ENCODE results near the gene RORC. TPM values are rescaled to one million over a fixed set of nuclear protein-coding genes. Genes with fewer than 3 reads are reported as not detected.

The RORC gene
- total and polyA plus RNA-seq, 2 of the 8 experiments (the other 6 are each of a cell fraction or from before 2014, with no cell fraction given), result 0.44 to 0.54 TPM

DNA sequence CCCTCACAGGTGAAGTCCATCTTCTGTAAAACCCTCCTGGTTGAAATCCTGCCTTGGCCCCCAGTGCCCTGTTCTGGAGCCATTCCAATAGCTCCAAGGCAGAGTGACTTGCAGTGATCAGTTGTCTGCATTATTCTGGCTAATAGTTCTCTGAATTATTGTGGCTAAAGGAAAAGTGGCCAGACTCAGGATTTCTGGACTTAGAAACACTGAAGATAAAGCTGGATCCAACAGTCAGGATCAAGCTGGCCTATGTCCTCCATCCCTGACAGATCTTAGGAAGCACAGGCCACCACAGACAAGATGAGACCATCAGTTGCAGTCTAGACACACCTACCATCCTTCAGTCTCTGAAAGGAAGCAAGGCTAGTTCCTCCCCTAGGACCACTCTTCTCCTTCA, 8.8 kb upstream of the RORC start:
- FAIRE-seq, result no peak
- TF ChIP-seq EZH2 (IDR thresholded peaks at IDR 0.05; ENCODE audit: low read depth, low read length, severe bottlenecking) (no peak), CTBP2 (IDR thresholded peaks at IDR 0.05; ENCODE audit: borderline replicate concordance, insufficient read depth, insufficient read length, low read length) (no peak), SUZ12 (IDR thresholded peaks at IDR 0.05; ENCODE audit: low read length) (no peak), EGR1 (IDR thresholded peaks at IDR 0.05; ENCODE audit: borderline replicate concordance, low read depth, low read length) (no peak), RAD21 (IDR thresholded peaks at IDR 0.05 in 1 of 2, conservative IDR thresholded peaks at IDR 0.05 in 1 of 2; ENCODE audit: low read depth in 2 of 2, low read length in 2 of 2) (no peak), HDAC2 (IDR thresholded peaks at IDR 0.05; ENCODE audit: borderline replicate concordance in 1 of 2, low read depth in 2 of 2, low read length in 2 of 2) (no peak), TBP (IDR thresholded peaks at IDR 0.05; ENCODE audit: low read depth, low read length) (no peak)
- Histone ChIP-seq H2BK15ac (ENCODE audit: low read length) (peak overlapping the region; percentile 76), H2BK12ac (ENCODE audit: low read depth, low read length) (peak overlapping the region; percentile 96; the same call in 1 of the 2 replicates), H3K56ac (replicated peaks; ENCODE audit: insufficient read length, low read depth, low read length) (no peak overlapping the region), H3K9ac (replicated peaks in 1 of 4; ENCODE audit: extremely low read depth in 1 of 4, low read depth in 3 of 4, low read length in 3 of 4) (peak overlapping the region in 3 of 4 experiments; percentile 85 to 90 (median 88); a peak in 4 of 7 replicates), H3K4me3 (ENCODE audit: extremely low read depth in 1 of 4, insufficient read depth in 2 of 4, low read depth in 3 of 4, low read length in 4 of 4) (peak overlapping the region; percentile 43 to 69 (median 54)), H3K23me2 (ENCODE audit: low read depth, low read length) (peaks cover 23% of the 10 kb centered on the region), H2AK5ac (ENCODE audit: low read depth, low read length) (no peak overlapping the region), H3K23ac (ENCODE audit: insufficient read length) (no peak overlapping the region), H4K8ac (ENCODE audit: extremely low read depth, insufficient read depth, low read length) (peak overlapping the region; percentile 94), H3K4me2 (ENCODE audit: insufficient read depth in 1 of 2, low read depth in 2 of 2, low read length in 2 of 2) (peak overlapping the region; percentile 77 to 93), H3K36me3 (ENCODE audit: control insufficient read depth in 2 of 4, insufficient read depth in 4 of 4, low read length in 3 of 4) (no peaks in the 10 kb centered on the region), H3K14ac (ENCODE audit: insufficient read length) (no peak overlapping the region), H4K91ac (replicated peaks; ENCODE audit: insufficient read length, low read length) (no peak overlapping the region), H3K79me1 (ENCODE audit: low read depth, low read length) (no peaks in the 10 kb centered on the region), H3K27me3 (replicated peaks in 1 of 4; ENCODE audit: control insufficient read depth in 3 of 4, extremely low read depth in 1 of 4, insufficient read depth in 3 of 4, low read length in 3 of 4) (peaks cover 10 to 24% (median 21%) of the 10 kb centered on the region in 4 experiments), H3K9me3 (ENCODE audit: insufficient read depth in 2 of 2, low read depth in 1 of 2, low read length in 1 of 2) (no peaks in the 10 kb centered on the region), H3K4me1 (replicated peaks in 1 of 4; ENCODE audit: control insufficient read depth in 3 of 4, insufficient read depth in 4 of 4, low read length in 3 of 4) (peaks cover 4 to 17% (median 9%) of the 10 kb centered on the region in 4 experiments), H2BK20ac (ENCODE audit: low read length) (no peak overlapping the region), H3K4ac (replicated peaks; ENCODE audit: insufficient read length, low read depth, low read length) (peak overlapping the region; percentile 3), H2BK5ac (ENCODE audit: low read depth, low read length) (peak overlapping the region; percentile 78; the same call in 1 of the 2 replicates), H4K5ac (ENCODE audit: insufficient read length, low read depth, low read length) (no peak overlapping the region), H4K20me1 (replicated peaks in 1 of 2; ENCODE audit: control insufficient read depth in 1 of 2, insufficient read depth in 2 of 2, low read length in 2 of 2) (no peaks in the 10 kb centered on the region), H2AFZ (ENCODE audit: low read length) (0 out of 2 replicates have a peak overlapping the region, but pooled peaks have one; percentile 36), H2BK120ac (replicated peaks; ENCODE audit: low read depth, low read length) (no peak overlapping the region), H3K79me2 (ENCODE audit: control insufficient read depth in 1 of 2, insufficient read depth in 2 of 2, low read length in 2 of 2) (no peaks in the 10 kb centered on the region), H3K18ac (ENCODE audit: extremely low read depth, low read length) (no peak overlapping the region), H3K27ac (ENCODE audit: low read depth, low read length) (0 out of 2 replicates have a peak overlapping the region, but pooled peaks have one; percentile 85)
- ChIA-PET POLR2A (ENCODE audit: partially characterized antibody) (interaction anchor here (1.1 to 5.0 kb wide), 18 partner anchors 8 to 131 kb away, joined by 3 to 20 read pairs (median 6); partner anchors contain the start of genes MRPL9, THEM4 and THEM5), CTCF (ENCODE audit: partially characterized antibody) (interaction anchor here (0.8 to 2.2 kb wide), 7 partner anchors 14 to 161 kb away, joined by 3 to 6 read pairs (median 5); no protein-coding TSS in a partner anchor)
- DNase-seq (ENCODE audit: low read depth in 1 of 2, low spot score in 2 of 2), result no peak

Data from H1 (cell line).